ENCODE data around the gene GABRR1.
A peak's percentile ranks its signal among the peaks of the same experiment; 100 is the strongest.
"Not testable (repeated sequence)": the region's sequence is repeated elsewhere in the genome, so short reads cannot be mapped to it uniquely, and the experiment has no call there.

The GABRR1 gene

GRCh38 chr6:89148016-89148750, 69.0 kb downstream of the GABRR1 start:
- no peak for DNase-seq

DNA sequence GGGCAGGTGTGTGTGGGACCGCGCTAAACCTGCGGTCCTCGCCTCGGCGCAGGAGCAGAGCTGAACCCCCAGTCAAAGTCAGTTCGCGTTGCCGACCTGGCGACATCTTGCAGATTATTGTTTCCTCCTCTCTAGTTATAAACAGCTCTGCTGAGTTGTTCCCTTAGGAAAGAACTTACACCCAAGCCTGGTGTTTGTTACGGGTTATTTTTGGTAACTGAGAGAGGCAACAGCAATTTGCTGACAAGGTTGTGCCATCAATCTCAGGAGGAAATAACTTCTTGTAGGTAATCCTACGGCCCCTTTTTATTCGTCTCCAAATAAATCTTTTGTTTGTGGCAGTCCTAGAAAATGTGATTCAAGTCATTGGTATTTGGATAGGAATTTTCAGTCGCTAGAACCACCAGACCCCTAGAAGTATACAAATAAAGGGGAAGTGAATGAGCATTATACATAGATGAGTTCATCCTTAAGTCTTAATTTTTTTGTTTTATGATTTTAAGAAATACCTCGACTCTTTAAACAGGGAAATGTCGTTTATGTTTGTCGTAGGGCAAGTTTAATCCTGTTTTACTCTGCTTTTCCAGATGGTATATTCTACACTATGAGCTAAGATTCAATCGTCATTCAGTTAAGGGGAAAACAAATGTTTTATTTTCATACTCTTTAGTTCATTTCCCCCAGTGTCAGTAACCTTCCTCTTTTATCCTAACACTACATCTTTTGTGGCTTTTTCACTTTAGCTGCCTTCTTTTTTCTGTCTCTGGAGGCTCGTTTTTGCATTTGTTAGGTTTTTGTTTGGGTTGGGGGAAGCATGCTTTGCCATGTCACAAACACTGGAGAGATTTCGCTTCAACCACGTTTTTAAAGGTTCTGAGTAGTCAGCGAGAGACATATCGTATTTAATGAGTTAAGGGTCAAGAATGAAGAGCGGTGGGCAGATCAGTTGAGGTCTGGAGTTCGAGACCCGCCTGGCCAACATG, 70.1 kb downstream of the GABRR1 start:
- no peak for DNase-seq

DNA sequence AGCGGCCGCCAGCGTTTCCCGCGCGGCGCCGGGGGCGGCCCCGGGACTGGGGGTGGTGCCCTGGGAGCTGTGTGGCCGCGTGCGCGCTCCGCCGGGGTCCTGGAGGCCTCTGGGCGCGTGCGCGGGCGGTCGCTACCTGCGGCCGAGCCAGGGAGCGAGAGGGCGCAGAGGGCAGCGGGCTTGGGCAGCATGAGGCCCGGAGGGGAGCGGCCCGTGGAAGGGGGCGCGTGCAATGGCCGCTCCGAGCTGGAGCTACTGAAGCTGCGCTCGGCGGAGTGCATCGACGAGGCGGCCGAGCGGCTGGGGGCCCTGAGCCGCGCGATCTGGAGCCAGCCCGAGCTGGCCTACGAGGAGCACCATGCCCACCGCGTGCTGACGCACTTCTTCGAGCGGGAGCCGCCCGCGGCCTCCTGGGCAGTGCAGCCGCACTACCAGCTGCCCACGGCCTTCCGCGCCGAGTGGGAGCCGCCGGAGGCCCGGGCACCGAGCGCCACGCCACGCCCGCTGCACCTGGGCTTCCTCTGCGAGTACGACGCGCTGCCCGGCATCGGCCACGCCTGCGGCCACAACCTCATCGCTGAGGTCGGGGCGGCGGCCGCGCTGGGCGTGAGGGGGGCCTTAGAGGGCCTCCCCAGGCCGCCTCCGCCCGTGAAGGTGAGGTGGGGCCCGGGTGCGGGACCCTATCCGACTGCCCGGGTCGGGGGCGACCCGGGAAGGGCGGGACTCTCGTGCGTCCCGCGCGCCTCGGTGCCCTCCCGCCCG, 71.0 kb downstream of the GABRR1 start, which contains the start of gene PM20D2:
Gene PM20D2 (plus strand): TSS at position 100 of the 762 bp plus-strand sequence. CDS start 90 bp downstream, at position 190.
- DNase-seq: peak; percentile 88

GRCh38 chr6:89145091-89145955, 71.8 kb downstream of the GABRR1 start:
- peak; percentile 61 for DNase-seq

- no peak for DNase-seq
Observed at GRCh38 chr6:89144354-89144906, 72.7 kb downstream of the GABRR1 start.

- no peak for DNase-seq
Observed at GRCh38 chr6:89140347-89141156, 76.6 kb downstream of the GABRR1 start.

- DNase-seq: no peak
Observed at GRCh38 chr6:89139509-89140346, 77.4 kb downstream of the GABRR1 start.

DNA sequence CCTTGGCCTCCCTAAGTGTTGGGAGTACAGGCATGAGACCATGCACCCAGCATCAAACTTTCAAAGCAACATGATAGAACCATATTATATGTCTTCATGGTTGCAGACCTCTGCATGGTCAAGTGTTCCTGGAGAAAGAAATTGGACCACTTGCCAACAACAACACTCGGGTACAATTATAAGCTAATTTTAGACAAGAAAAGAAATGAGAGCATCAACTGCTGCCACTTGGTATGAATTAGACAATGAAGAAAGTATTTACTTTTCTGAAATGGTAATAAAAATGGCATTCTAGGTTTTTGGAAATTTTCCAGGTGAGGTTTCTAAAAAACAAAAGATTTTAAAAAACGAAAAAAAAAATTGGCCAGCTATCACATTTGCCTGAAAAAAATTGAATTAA, 79.0 kb downstream of the GABRR1 start:
- DNase-seq: no peak

- peak; percentile 44 for DNase-seq
Observed at GRCh38 chr6:89134723-89135122, 82.4 kb downstream of the GABRR1 start.

GRCh38 chr6:89133981-89134380, 83.2 kb downstream of the GABRR1 start:
- DNase-seq: no peak

DNA sequence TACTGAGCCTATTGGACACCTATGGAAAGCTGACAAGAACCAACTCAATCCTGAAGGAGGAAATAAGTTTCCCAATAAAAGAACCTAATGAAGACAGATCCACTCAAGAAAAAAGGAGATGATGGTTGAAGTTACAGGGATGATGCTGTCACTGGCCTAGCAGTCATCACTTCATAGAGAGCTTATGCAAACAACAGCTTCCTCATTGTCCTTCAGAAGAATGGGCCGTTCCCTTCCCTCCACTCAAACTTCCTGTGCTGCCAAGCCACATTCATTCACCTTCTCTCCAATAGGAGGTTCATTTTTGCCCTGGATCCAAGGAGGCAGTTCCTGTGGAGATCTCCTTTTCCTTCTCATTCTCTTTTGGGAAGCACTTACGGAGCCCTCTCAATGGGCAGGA, 85.1 kb downstream of the GABRR1 start:
- DNase-seq: no peak

DNA sequence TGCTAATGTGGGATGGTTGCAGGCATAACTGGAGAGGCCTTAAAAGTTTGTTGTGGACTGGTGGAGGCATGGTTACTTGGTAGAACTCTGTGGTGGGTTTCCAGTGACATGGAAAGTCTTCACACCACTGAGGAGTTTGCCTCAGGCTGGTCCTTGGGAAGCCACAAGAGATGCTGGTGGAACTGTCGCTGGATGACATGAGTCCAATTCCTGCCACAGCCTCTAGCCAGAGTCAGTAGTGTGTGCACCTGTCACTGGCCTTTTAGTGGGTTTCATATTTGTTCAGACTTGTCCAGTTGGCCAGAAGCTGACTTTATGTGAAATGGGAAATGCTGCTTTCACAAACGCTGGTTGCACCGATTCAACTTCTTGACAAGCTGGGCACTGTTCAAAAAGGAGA, 85.6 kb downstream of the GABRR1 start:
- DNase-seq: no peak

GRCh38 chr6:89128256-89128671, 88.9 kb downstream of the GABRR1 start:
- not testable (repeated sequence) for DNase-seq

Data from NCI-H146 (cell line).